Measurements from ENCODE around the gene WWOX. TPM values are rescaled to one million over a fixed set of nuclear protein-coding genes. Genes with fewer than 3 reads are reported as not detected.
A peak's percentile ranks its signal among the peaks of the same experiment; 100 is the strongest.

WWOX gene
- total RNA-seq, 2 donors from 2014 or later, result 12.6 to 17.2 TPM

GRCh38 chr16:78990309-78990701 lies 890.9 kb downstream of the WWOX start:
- Mint-ChIP-seq H3K9me3 (no peaks in the 10 kb centered on the region), H3K27ac (no peak overlapping the region), H3K36me3 (no peaks in the 10 kb centered on the region)
- ATAC-seq (no peak), DNase-seq (ENCODE audit: low spot score in 2 of 2) (no peak)

GRCh38 chr16:78992001-78992400 lies 892.5 kb downstream of the WWOX start:
- peak overlapping the region in 1 of 2 donors; percentile 47 for H3K27ac Mint-ChIP-seq
- ATAC-seq, result no peak

GRCh38 chr16:78993346-78993745 lies 893.9 kb downstream of the WWOX start:
- H3K36me3 Mint-ChIP-seq, result no peaks in the 10 kb centered on the region
- H3K9me3 Mint-ChIP-seq, result no peaks in the 10 kb centered on the region
- DNase-seq (ENCODE audit: low spot score in 2 of 2) (no peak), ATAC-seq (no peak)
- H3K27ac Mint-ChIP-seq, result no peak overlapping the region

More at GRCh38 chr16:78992001-78992400, 892.5 kb downstream of the WWOX start:
- Mint-ChIP-seq H3K36me3 (no peaks in the 10 kb centered on the region), H3K9me3 (no peaks in the 10 kb centered on the region)
- no peak for DNase-seq (ENCODE audit: low spot score in 2 of 2)

DNA sequence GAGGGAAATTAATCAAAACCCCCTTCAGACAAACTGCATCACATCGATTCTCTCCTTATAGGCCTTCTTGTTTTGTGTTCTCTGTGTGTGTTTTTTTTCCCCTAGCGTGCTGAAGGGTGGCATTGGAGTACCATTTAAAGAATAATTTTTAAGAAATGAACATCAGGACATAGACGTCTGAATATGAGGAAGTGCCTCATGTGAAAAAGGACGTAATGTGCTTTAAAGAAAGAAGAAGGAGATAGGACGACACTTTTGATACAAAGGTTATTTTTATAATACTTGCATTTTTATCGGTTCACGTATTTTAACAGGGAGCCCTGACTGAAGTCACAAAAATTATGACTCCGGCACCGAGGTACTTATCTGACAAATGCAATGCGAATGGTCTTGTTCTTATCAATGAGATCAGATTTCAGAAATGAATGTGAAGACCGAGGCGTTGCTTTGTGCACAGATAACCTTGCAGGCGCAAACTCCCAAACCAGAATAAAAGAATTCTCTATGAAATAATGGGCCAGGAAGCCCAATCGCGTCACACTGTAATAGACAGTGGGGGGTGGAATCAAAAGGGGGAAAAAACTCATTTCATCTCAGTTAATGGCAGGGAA lies 894.8 kb downstream of the WWOX start:
- Mint-ChIP-seq H3K36me3 (no peaks in the 10 kb centered on the region), H3K27ac (no peak overlapping the region), H3K9me3 (no peaks in the 10 kb centered on the region)
- ATAC-seq, result no peak
- DNase-seq (ENCODE audit: low spot score in 2 of 2), result no peak

DNA sequence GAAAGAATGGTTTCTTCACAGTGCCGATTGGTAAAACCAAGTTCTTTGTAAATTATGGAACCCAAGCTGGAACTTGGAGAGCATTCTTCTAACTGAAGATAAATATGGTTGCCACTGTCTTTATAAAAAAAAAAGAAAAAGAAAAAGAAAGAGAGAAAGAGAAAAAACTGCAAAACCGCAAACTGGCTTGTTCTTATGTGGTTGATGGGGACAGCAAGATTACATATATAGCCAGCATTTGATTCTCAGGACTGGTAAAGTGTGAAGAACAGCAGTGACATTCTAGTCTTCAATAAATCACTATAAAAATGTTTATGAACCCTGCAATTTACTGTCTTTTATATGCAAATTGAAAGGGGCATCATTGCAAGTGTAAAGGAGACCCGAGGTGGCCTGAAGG lies 896.0 kb downstream of the WWOX start:
- DNase-seq (ENCODE audit: low spot score in 2 of 2) (no peak), ATAC-seq (no peak)
- Mint-ChIP-seq H3K9me3 (no peaks in the 10 kb centered on the region), H3K36me3 (no peaks in the 10 kb centered on the region), H3K27ac (no peak overlapping the region)

- Mint-ChIP-seq H3K9me3 (no peaks in the 10 kb centered on the region), H3K36me3 (no peaks in the 10 kb centered on the region)
- no peak for ATAC-seq
These were observed 897.3 kb downstream of the WWOX start for GRCh38 chr16:78996790-78997189.

GRCh38 chr16:78998879-78999278 lies 899.4 kb downstream of the WWOX start:
- Mint-ChIP-seq H3K36me3 (no peaks in the 10 kb centered on the region), H3K27ac (no peak overlapping the region), H3K9me3 (no peaks in the 10 kb centered on the region)
- ATAC-seq (no peak), DNase-seq (ENCODE audit: low spot score in 2 of 2) (no peak)

More at GRCh38 chr16:78996790-78997189, 897.3 kb downstream of the WWOX start:
- no peak for DNase-seq (ENCODE audit: low spot score in 2 of 2)
- H3K27ac Mint-ChIP-seq, result no peak overlapping the region

- no peaks in the 10 kb centered on the region for H3K9me3 Mint-ChIP-seq
- no peaks in the 10 kb centered on the region for H3K36me3 Mint-ChIP-seq
- no peak overlapping the region for H3K27ac Mint-ChIP-seq
- DNase-seq (ENCODE audit: low spot score in 2 of 2), result no peak
- no peak for ATAC-seq
These were observed 901.9 kb downstream of the WWOX start for GRCh38 chr16:79001156-79001967.

DNA sequence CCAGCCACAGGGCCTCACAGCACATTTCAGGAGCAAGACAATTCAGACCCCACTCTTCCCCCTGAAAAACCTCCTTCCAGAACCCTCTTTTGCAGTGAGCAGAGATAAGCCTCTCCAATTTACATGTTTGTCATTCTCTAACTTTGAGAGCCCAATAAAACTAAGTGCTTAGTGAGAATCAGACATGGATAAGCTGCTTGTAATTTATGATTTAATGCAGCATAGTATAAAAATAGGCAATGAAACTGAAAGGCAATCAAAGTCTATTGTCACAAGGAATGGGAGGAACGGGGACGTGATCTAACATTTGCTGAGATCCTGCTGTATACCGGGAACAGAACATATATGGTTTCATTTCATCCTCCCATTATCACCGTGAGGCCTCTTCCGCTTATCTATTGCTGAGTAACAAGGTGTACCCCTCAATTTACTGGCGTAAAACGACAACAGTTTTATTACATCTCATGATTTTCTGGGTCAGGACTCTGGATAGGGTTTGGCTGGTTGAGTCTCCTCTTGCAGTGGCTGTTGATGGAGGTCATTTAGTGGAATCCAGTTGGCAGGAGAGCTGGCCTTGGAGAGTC lies 903.7 kb downstream of the WWOX start:
- H3K9me3 Mint-ChIP-seq, result no peaks in the 10 kb centered on the region
- ATAC-seq (no peak), DNase-seq (ENCODE audit: low spot score in 2 of 2) (no peak)
- H3K27ac Mint-ChIP-seq, result no peak overlapping the region
- no peaks in the 10 kb centered on the region for H3K36me3 Mint-ChIP-seq

DNA sequence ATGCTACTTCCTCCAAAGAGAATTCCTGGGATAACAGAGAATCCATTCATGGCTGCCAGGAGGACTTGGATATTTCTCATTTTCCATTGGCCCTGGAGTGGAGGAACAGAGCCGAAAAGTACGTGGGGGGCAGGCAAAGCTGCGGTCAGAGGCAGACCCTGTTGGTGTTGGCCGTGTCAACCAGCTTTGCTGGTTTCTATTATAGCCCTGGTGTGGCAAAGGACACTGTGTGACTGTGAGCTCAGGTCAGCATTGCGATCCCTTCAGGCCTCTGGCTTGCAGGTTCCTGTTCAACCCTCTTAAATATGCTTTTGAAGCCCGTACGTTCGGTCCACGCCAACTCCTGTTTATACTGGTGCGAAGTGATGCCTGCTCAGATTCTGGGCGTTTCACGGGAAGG lies 904.9 kb downstream of the WWOX start:
- no peaks in the 10 kb centered on the region for H3K36me3 Mint-ChIP-seq
- no peak overlapping the region for H3K27ac Mint-ChIP-seq
- DNase-seq (ENCODE audit: low spot score in 2 of 2) (no peak), ATAC-seq (no peak)
- no peaks in the 10 kb centered on the region for H3K9me3 Mint-ChIP-seq

DNA sequence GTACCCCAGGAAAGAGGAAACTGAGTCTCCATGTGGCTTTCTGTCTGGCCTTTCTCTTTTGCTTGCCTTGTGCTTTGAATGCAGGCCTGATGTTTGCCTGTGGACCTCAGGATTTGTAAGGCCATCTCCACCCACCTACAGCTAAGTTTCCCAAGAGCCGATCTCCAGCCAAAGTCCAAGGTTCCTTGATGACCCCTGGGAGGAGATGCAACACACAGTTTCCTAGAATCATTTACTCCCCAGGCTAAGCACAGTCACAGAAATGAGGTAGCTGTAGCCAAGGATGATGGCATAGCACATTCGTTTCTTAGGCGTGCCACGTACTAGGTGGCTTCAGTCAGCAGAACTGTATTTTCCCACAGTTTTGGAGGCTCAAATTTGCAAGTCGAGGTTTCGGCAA lies 905.6 kb downstream of the WWOX start:
- no peaks in the 10 kb centered on the region for H3K9me3 Mint-ChIP-seq
- ATAC-seq, result no peak
- no peak for DNase-seq (ENCODE audit: low spot score in 2 of 2)
- no peaks in the 10 kb centered on the region for H3K36me3 Mint-ChIP-seq
- H3K27ac Mint-ChIP-seq, result peak overlapping the region in 1 of 2 donors; percentile 42

DNA sequence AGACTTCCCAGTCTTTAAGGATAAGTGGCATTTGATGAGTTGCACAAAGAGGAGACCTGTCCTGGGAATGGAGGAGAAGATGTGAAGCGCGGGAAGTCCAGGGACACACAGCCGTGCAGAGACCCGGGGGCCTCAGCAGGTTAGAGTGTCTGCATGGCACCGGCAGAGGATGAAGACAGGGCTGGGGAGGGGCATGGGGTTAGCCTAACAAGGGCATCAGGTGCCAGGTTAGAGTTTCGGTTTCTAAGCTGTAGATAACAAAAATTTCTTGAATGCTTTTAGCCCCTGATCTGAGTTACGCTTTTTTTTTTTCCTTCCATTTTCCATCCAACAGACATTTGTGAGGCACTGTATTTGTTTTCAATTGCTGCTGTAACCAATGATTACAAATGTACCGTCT lies 906.8 kb downstream of the WWOX start:
- Mint-ChIP-seq H3K36me3 (no peaks in the 10 kb centered on the region), H3K27ac (peak overlapping the region in 1 of 2 donors; percentile 42), H3K9me3 (no peaks in the 10 kb centered on the region)
- ATAC-seq (no peak), DNase-seq (ENCODE audit: low spot score in 2 of 2) (no peak)

GRCh38 chr16:79006765-79007164 lies 907.3 kb downstream of the WWOX start:
- H3K9me3 Mint-ChIP-seq, result no peaks in the 10 kb centered on the region
- H3K27ac Mint-ChIP-seq, result peak overlapping the region in 1 of 2 donors; percentile 10
- ATAC-seq (no peak), DNase-seq (ENCODE audit: low spot score in 2 of 2) (no peak)
- H3K36me3 Mint-ChIP-seq, result no peaks in the 10 kb centered on the region

- Mint-ChIP-seq H3K9me3 (no peaks in the 10 kb centered on the region), H3K36me3 (no peaks in the 10 kb centered on the region), H3K27ac (no peak overlapping the region)
- peak; percentile 76 to 84 for ATAC-seq
- no peak for DNase-seq (ENCODE audit: low spot score in 2 of 2)
These were observed 908.2 kb downstream of the WWOX start for GRCh38 chr16:79007614-79008013.

GRCh38 chr16:79008036-79008868 lies 908.8 kb downstream of the WWOX start:
- H3K9me3 Mint-ChIP-seq, result no peaks in the 10 kb centered on the region
- ATAC-seq, result peak; percentile 61 to 63
- DNase-seq (ENCODE audit: low spot score in 2 of 2), result no peak

GRCh38 chr16:79008869-79009179 lies 909.4 kb downstream of the WWOX start:
- DNase-seq (ENCODE audit: low spot score in 2 of 2) (no peak), ATAC-seq (no peak)
- Mint-ChIP-seq H3K36me3 (no peaks in the 10 kb centered on the region), H3K27ac (no peak overlapping the region), H3K9me3 (no peaks in the 10 kb centered on the region)

More at GRCh38 chr16:79008036-79008868, 908.8 kb downstream of the WWOX start:
- no peaks in the 10 kb centered on the region for H3K36me3 Mint-ChIP-seq
- H3K27ac Mint-ChIP-seq, result no peak overlapping the region

GRCh38 chr16:79009896-79010295 lies 910.4 kb downstream of the WWOX start:
- H3K9me3 Mint-ChIP-seq, result no peaks in the 10 kb centered on the region
- no peaks in the 10 kb centered on the region for H3K36me3 Mint-ChIP-seq
- peak overlapping the region in 1 of 2 donors; percentile 61 for H3K27ac Mint-ChIP-seq
- no peak for DNase-seq (ENCODE audit: low spot score in 2 of 2)
- ATAC-seq, result no peak
